Mammary epithelial cell (primary cell): Measurements from ENCODE around the gene NAA10.

Experiments used
- EZH2 ChIP-seq: IDR thresholded peaks from 2 replicates; pipeline ENCODE4 v1.6.1; 2012; ENCODE audit warnings: low read length, inconsistent platforms, borderline replicate concordance
- TF ChIP-seq, protein P1 (sequence below), 2 donors: IDR thresholded peaks in 1 of 2; conservative IDR thresholded peaks in 1 of 2; 2 replicates each; pipeline ENCODE4 v1.5.1; 2011 to 2012; ENCODE audit warnings: inconsistent platforms in 2 of 2, low read length in 2 of 2, mild to moderate bottlenecking in 2 of 2, control low read depth in 1 of 2, low read depth in 1 of 2; ENCODE audit not compliant: insufficient read depth in 1 of 2; ENCODE audit errors: extremely low read depth in 1 of 2

DNA sequence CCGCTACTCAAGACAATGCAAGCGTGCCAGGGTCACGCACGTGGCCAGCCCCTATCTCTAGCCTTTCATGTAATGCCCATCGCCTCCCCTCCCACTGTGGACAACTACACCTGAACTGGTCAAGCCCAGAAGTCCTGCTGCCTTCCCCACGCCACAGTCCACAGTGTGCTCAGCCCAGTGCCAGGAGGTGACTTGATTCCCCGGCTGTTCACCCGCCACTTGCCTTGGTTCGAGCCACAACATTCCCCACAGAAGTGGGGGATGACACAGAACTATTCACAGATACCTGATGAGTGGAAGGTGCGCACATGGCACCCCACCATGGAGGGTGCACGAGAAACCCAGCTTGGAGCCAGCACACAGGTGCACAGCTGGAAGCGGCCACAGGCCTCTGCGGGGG is 15.6 kb downstream of the NAA10 start:
- no peak for TF ChIP-seq EZH2
- TF ChIP-seq, protein P1, sequence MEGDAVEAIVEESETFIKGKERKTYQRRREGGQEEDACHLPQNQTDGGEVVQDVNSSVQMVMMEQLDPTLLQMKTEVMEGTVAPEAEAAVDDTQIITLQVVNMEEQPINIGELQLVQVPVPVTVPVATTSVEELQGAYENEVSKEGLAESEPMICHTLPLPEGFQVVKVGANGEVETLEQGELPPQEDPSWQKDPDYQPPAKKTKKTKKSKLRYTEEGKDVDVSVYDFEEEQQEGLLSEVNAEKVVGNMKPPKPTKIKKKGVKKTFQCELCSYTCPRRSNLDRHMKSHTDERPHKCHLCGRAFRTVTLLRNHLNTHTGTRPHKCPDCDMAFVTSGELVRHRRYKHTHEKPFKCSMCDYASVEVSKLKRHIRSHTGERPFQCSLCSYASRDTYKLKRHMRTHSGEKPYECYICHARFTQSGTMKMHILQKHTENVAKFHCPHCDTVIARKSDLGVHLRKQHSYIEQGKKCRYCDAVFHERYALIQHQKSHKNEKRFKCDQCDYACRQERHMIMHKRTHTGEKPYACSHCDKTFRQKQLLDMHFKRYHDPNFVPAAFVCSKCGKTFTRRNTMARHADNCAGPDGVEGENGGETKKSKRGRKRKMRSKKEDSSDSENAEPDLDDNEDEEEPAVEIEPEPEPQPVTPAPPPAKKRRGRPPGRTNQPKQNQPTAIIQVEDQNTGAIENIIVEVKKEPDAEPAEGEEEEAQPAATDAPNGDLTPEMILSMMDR (conservative IDR thresholded peaks at IDR 0.05 in 1 of 2, IDR thresholded peaks at IDR 0.05 in 1 of 2; ENCODE audit: extremely low read depth in 1 of 2, insufficient read depth in 1 of 2, low read depth in 1 of 2, low read length in 2 of 2): no peak
